ENCODE data around the gene MYD88. TPM values are rescaled to one million over a fixed set of nuclear protein-coding genes. Genes with fewer than 3 reads are reported as not detected.

The MYD88 gene
- total and polyA plus RNA-seq, 9 of the 15 experiments (the other 6 are each of a cell fraction or from before 2014, with no cell fraction given): 3.2 to 47.3 (median 27.6) TPM

DNA sequence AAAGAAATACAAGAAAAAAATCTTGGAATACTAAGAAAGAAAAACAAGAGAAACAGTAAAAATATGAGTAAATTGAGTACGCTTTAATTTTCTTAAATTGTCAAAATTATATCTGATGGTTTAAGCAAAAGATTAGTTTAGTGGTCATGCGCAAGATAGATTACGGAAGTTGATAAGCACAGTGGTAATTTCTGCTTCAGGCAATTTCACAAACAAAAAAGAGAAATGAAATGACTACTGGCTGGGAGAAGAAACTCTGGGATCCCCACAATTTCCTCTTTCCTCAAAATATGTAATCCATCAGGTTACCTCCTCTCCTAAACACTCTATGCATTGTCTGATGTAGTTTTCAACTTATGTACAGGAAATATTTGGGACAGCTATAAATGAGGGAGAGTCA lies 9.0 kb downstream of the MYD88 start (continued):
- TF ChIP-seq MECOM (CRISPR knock-in tag; IDR thresholded peaks at IDR 0.05): no peak

DNA sequence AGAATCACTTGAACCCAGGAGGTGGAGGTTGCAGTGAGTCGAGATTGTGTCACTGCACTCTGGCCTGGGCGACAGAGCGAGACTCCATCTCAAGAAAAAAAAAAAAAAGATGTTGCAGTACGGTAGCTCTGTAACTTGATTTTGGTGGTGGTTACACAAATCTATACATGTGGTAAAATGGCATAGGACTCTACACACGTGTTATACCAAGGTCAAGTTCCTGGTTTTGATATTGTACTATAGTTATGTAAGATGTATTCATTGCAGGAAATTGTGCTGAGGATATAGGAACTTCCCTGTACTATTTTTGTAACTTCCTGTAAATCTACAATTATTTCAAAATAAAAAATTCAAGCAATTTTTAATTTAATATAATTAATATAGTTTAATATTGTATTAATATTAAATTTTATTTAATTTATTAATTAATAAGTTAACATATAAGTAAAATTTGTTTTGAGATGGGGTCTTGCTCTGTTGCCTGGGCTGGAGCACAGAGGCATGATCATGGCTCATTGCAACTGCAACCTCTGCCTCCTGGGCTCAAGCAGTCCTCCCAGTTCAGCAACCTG lies 9.9 kb downstream of the MYD88 start:
- H3K27ac ChIP-seq (ENCODE audit: extremely low read depth, low read depth, low read length): no peak overlapping the region
- H4K20me1 ChIP-seq (replicated peaks; ENCODE audit: control insufficient read depth, insufficient read depth, low read length): no peaks in the 10 kb centered on the region
- intact Hi-C loops (cut with micrococcal nuclease): no loop called here
- WGBS (ENCODE audit: insufficient coverage, low coverage, missing lambda C conversion rate): 59% methylated on average over 3 of the region's 5 CpGs
- in situ Hi-C loops (cut with MboI): no loop called here
- CTCF ChIA-PET (ENCODE audit: low intra/inter-chr PET ratio): no interaction called here
- no peaks in the 10 kb centered on the region for H3K79me2 ChIP-seq (ENCODE audit: control insufficient read depth, insufficient read depth, low read length)
- no peak overlapping the region for H3K4me2 ChIP-seq (ENCODE audit: insufficient read depth, low read length)
- POLR2A ChIA-PET: interaction anchor here (0.8 to 1.0 kb wide), 2 partner anchors 12 to 19 kb away, joined by 3 to 4 read pairs; partner anchors contain the start of gene ACAA1
- H3K27me3 ChIP-seq (ENCODE audit: control insufficient read depth in 2 of 2, insufficient read depth in 2 of 2, low read length in 2 of 2): no peaks in the 10 kb centered on the region
- H2AFZ ChIP-seq (ENCODE audit: low read depth, low read length): no peak overlapping the region
- no peak overlapping the region for H3K4me3 ChIP-seq
- no peak for FAIRE-seq
- H3K9ac ChIP-seq (ENCODE audit: insufficient read depth in 1 of 2, low read depth in 2 of 2, low read length in 2 of 2): no peak overlapping the region
- ATAC-seq: no peak
- TF ChIP-seq HOMEZ (CRISPR knock-in tag; IDR thresholded peaks at IDR 0.05) (no peak), ZFP36 (IDR thresholded peaks at IDR 0.05; ENCODE audit: low read depth, low read length, partially characterized antibody) (no peak), RBM14 (IDR thresholded peaks at IDR 0.05; ENCODE audit: borderline replicate concordance, insufficient read depth, low read depth, low read length) (no peak), TAF9B (IDR thresholded peaks at IDR 0.05; ENCODE audit: partially characterized antibody) (no peak), ZSCAN32 (CRISPR knock-in tag; IDR thresholded peaks at IDR 0.05) (no peak), ZNF76 (CRISPR knock-in tag; IDR thresholded peaks at IDR 0.05; ENCODE audit: borderline replicate concordance) (no peak)
- no peak for DNase-seq (ENCODE audit: extremely low read depth in 1 of 4, low spot score in 3 of 4)
- H3K36me3 ChIP-seq (ENCODE audit: control insufficient read depth, insufficient read depth, low read length): no peaks in the 10 kb centered on the region
- no peaks in the 10 kb centered on the region for H3K9me1 ChIP-seq (ENCODE audit: control insufficient read depth, insufficient read depth, low read length)
- peaks cover 13 to 34% of the 10 kb centered on the region in 2 experiments for H3K4me1 ChIP-seq (replicated peaks in 1 of 2; ENCODE audit: control insufficient read depth in 2 of 2, insufficient read depth in 2 of 2, low read length in 2 of 2)
- no TSS peak for BruUV-seq (replicated peaks)
- no peaks in the 10 kb centered on the region for H3K9me3 ChIP-seq (replicated peaks; ENCODE audit: control insufficient read depth, insufficient read depth, low read depth, low read length)
